Gastrocnemius medialis (tissue), 4 donors: Measurements from ENCODE around the gene USP21. TPM values are rescaled to one million over a fixed set of nuclear protein-coding genes. Genes with fewer than 3 reads are reported as not detected.
A peak's percentile ranks its signal among the peaks of the same experiment; 100 is the strongest.

Source experiments
- ATAC-seq, 2 donors: fragments of 150-250 bp; one replicate each; pipeline ENCODE4 v1.9.1; 2016
- DNase-seq, 2 donors: peaks; one replicate each; pipeline ENCODE4 v3.0.0-alpha.2; 2019
- H3K27ac ChIP-seq, 4 donors: fragments of 200-600 bp; sonication (generic); 1 replicate in 1 of 4; 2 replicates in 3 of 4; pipeline ENCODE4 v1.5.1; 2016 to 2018; ENCODE audit warnings: mild to moderate bottlenecking in 2 of 4, moderate library complexity in 1 of 4
- H3K27me3 ChIP-seq, 3 donors: fragments of 200-600 bp; sonication (generic) in 2 of 3; 1 replicate in 1 of 3; 2 replicates in 2 of 3; pipeline versions ENCODE4 v1.5.1 to v1.6.0; 2016 to 2019; ENCODE audit warnings: mild to moderate bottlenecking in 1 of 3, moderate library complexity in 1 of 3
- H3K36me3 ChIP-seq, 2 donors: fragments of 200-600 bp; sonication (generic) in 1 of 2; one replicate each; pipeline ENCODE4 v1.5.1; 2017 to 2018
- H3K4me1 ChIP-seq, 2 donors: fragments of 200-600 bp; sonication (generic) in 1 of 2; one replicate each; pipeline ENCODE4 v1.5.1; 2016 to 2017; ENCODE audit warnings: mild to moderate bottlenecking in 2 of 2
- H3K4me3 ChIP-seq, 4 donors: fragments of 200-600 bp; sonication (generic) in 3 of 4; 1 replicate in 1 of 4; 2 replicates in 3 of 4; pipeline ENCODE4 v1.5.1; 2016 to 2019; ENCODE audit warnings: mild to moderate bottlenecking in 2 of 4
- H3K9me3 ChIP-seq, 3 donors: fragments of 200-600 bp; sonication (generic) in 2 of 3; 1 replicate in 1 of 3; 2 replicates in 2 of 3; pipeline ENCODE4 v1.5.1; 2016 to 2019
- POLR2A ChIP-seq, 2 donors: fragments of 450-650 bp; IDR thresholded peaks; one replicate each; pipeline ENCODE4 v1.6.1; 2017; ENCODE audit warnings: antibody characterized with exemption in 2 of 2, mild to moderate bottlenecking in 2 of 2, moderate library complexity in 2 of 2
- in situ Hi-C, 4 donors: fragments of 200-750 bp; cut with MboI; loops; one replicate each; pipeline versions ENCODE4 v1.15.0 to v1.8.0; 2017; ENCODE audit warnings: low sequenced_read_pairs in 4 of 4
- intact Hi-C: fragments of 100-400 bp; cut with DNase I; formaldehyde crosslinking; loops from one replicate; pipeline ENCODE4 v1.15.1; 2023; ENCODE audit warnings: low total_unique reads
- total RNA-seq, 4 donors: library from RNA; depleted of rRNA; stranded (reverse); fragments of >200 nt; gene quantifications; one replicate each; pipeline versions ENCODE4 v1.1.0 to v1.2.3, GENCODE V29; 2016
- TF ChIP-seq, protein P1 (sequence below), 5 experiments: fragments of 450-650 bp in 3 of 5; fragments of 200-600 bp in 2 of 5; sonication (generic) in 2 of 5; IDR thresholded peaks in 4 of 5; conservative IDR thresholded peaks in 1 of 5; 1 replicate in 4 of 5; 2 replicates in 1 of 5; pipeline ENCODE4 v1.5.1; 2016 to 2019; ENCODE audit warnings: antibody characterized with exemption in 5 of 5, mild to moderate bottlenecking in 3 of 5, moderate library complexity in 3 of 5

USP21 gene
- total RNA-seq, 4 donors from 2014 or later = 16.5 to 20.8 (median 18.0) TPM

GRCh38 chr1:161127649-161128048 lies 31.7 kb upstream of the USP21 start:
- in situ Hi-C loops = no loop called here
- intact Hi-C loops = no loop called here
- TF ChIP-seq, protein P1, sequence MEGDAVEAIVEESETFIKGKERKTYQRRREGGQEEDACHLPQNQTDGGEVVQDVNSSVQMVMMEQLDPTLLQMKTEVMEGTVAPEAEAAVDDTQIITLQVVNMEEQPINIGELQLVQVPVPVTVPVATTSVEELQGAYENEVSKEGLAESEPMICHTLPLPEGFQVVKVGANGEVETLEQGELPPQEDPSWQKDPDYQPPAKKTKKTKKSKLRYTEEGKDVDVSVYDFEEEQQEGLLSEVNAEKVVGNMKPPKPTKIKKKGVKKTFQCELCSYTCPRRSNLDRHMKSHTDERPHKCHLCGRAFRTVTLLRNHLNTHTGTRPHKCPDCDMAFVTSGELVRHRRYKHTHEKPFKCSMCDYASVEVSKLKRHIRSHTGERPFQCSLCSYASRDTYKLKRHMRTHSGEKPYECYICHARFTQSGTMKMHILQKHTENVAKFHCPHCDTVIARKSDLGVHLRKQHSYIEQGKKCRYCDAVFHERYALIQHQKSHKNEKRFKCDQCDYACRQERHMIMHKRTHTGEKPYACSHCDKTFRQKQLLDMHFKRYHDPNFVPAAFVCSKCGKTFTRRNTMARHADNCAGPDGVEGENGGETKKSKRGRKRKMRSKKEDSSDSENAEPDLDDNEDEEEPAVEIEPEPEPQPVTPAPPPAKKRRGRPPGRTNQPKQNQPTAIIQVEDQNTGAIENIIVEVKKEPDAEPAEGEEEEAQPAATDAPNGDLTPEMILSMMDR (IDR thresholded peaks at IDR 0.05 in 4 of 5, conservative IDR thresholded peaks at IDR 0.05 in 1 of 5) = no peak
- no peak for TF ChIP-seq POLR2A (IDR thresholded peaks at IDR 0.05)
- ATAC-seq (no peak), DNase-seq (no peak)
- H3K27ac ChIP-seq = peak overlapping the region in 1 of 4 donors; percentile 14
- H3K4me3 ChIP-seq = no peak overlapping the region
- peaks cover 35 to 40% of the 10 kb centered on the region in 2 donors for H3K4me1 ChIP-seq
- H3K27me3 ChIP-seq = no peaks in the 10 kb centered on the region
- H3K9me3 ChIP-seq = no peaks in the 10 kb centered on the region
- H3K36me3 ChIP-seq = peaks cover 0 to 63% of the 10 kb centered on the region in 2 donors

DNA sequence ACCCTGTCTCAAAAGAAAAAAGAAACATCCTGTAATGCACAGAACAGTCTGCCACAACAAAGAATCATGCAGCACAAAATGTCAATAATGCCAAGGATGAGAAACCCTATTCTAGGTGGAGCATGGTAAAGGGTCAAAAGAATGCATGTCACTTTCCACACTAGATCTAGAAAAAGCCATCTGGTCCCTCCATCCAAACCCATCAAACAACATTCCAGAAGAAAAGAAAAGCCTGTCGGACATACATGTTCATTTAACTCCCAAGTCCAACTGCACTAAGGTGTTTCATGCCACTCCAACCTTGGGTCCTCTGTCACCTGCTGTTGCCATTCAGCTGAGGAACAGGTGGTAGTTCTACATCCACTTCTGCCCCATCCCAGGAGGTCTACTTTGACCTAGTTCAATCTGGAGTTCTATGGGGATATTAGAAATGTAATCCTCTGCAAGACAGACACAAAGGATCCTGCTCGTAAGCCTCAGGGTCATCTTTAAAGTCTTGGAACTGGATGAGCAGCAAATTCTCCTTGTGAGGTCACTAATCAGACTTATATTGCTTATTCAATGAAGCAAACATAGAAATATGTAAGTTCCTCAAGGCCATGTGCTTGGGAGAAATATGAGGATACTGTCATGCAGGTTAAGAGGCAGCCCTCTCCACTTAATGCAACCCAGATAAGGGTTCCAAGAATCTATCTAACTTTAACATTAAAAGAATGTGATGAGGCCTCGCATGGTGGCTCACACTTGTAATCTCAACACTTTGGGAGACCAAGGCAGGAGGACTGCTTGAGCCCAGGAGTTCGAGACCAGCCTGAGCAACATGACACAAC lies 30.5 kb upstream of the USP21 start:
- peaks cover 0 to 52% of the 10 kb centered on the region in 2 donors for H3K36me3 ChIP-seq
- in situ Hi-C loops = no loop called here
- intact Hi-C loops = no loop called here
- ATAC-seq (no peak), DNase-seq (no peak)
- H3K9me3 ChIP-seq = no peaks in the 10 kb centered on the region
- TF ChIP-seq, protein P1 (IDR thresholded peaks at IDR 0.05 in 4 of 5, conservative IDR thresholded peaks at IDR 0.05 in 1 of 5) = no peak
- no peak for TF ChIP-seq POLR2A (IDR thresholded peaks at IDR 0.05)
- H3K4me3 ChIP-seq = no peak overlapping the region
- H3K27me3 ChIP-seq = no peaks in the 10 kb centered on the region
- H3K4me1 ChIP-seq = peaks cover 42 to 45% of the 10 kb centered on the region in 2 donors
- H3K27ac ChIP-seq = peak overlapping the region in 2 of 4 donors; percentile 4 to 31

DNA sequence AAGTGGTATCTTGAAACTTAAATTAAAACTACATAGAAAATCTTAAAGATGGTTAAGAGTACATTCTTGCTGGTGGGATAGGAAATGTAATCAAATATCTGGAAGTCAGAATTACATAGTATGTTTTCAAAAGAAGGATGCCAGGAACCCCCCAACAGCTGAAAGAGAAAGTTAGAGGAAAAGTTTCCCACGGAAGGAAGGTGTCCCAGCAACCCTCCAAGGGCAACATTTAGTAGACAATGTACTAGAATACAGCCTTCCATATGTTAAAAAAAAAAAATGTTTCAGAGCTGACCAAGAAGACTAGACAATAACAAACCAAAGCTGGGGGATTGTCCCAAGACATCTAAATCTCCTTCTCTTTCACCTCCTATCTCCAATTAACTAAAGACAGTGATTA lies 29.0 kb upstream of the USP21 start:
- in situ Hi-C loops = no loop called here
- no peak overlapping the region for H3K4me3 ChIP-seq
- H3K4me1 ChIP-seq = peaks cover 48 to 49% of the 10 kb centered on the region in 2 donors
- no peaks in the 10 kb centered on the region for H3K9me3 ChIP-seq
- intact Hi-C loops = loop anchor here (10.0 kb wide), 1 partner anchor 1095 kb away; the partner anchor contains the start of gene PIGM
- DNase-seq = no peak
- no peak for TF ChIP-seq POLR2A (IDR thresholded peaks at IDR 0.05)
- TF ChIP-seq, protein P1 (IDR thresholded peaks at IDR 0.05 in 4 of 5, conservative IDR thresholded peaks at IDR 0.05 in 1 of 5) = no peak
- ATAC-seq = no peak
- H3K27ac ChIP-seq = peak overlapping the region; percentile 94 to 98 (median 96)
- no peaks in the 10 kb centered on the region for H3K27me3 ChIP-seq
- H3K36me3 ChIP-seq = peaks cover 0 to 43% of the 10 kb centered on the region in 2 donors

DNA sequence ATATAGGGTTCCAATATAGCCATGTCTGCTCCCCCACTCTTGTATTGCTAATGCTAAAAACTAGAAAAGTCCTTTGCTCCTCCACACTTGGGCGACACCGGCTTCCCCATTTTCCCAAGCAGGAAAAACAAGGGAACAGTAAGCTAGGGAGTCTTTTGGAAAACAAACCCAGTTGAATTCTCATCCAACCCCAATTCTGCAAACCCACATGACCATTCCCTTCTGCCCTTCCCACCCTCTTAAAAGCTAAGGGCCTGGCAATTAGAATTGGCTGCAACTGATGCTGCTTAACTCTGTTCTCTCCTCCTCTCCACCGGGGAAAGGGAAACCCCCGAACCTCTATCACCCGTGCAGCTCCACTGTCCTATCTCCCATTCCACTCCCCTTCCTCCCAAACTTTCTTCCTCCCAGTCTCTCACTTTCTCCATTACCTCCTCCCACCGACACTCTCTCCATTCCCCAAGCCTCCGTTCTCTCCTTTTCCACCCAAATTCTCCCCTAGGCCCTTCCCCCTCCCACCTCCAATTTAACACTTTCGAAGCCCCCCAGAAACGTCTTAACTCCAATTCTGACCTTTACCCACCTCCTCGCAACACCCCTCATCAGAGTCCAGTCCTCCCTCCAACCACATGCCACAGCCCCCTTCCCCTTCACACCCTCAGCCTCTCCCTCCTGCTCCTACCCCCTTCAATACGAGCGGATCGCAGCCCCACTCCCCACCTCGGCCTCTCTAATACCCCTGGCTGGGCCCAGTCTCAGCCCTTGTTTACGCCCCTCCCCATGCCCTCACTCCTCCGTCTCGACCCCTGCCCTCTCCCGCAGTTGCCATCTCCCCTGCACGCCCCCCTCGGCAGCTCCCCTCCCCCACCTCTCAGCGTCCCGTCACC lies 27.5 kb upstream of the USP21 start:
- in situ Hi-C loops (no loop called here), intact Hi-C loops (loop anchor here (1.0 to 10.0 kb wide), 7 partner anchors 13 to 1097 kb away; partner anchors contain the start of genes NDUFS2, NIT1, PFDN2 and PIGM)
- ATAC-seq = peak in 1 of 2 donors; percentile 1
- H3K9me3 ChIP-seq = no peaks in the 10 kb centered on the region
- peak overlapping the region; percentile 94 to 98 (median 96) for H3K27ac ChIP-seq
- H3K4me3 ChIP-seq = peak overlapping the region; percentile 83 to 91 (median 84)
- TF ChIP-seq, protein P1 (IDR thresholded peaks at IDR 0.05 in 4 of 5, conservative IDR thresholded peaks at IDR 0.05 in 1 of 5) = no peak
- TF ChIP-seq POLR2A (IDR thresholded peaks at IDR 0.05) = no peak
- H3K27me3 ChIP-seq = no peaks in the 10 kb centered on the region
- peaks cover 53% of the 10 kb centered on the region in 2 donors for H3K4me1 ChIP-seq
- DNase-seq = no peak
- peaks cover 0 to 39% of the 10 kb centered on the region in 2 donors for H3K36me3 ChIP-seq
